K562 (cell line): ENCODE data around the gene MYOZ2. TPM values are rescaled to one million over a fixed set of nuclear protein-coding genes. Genes with fewer than 3 reads are reported as not detected.

ENCODE experiments used
- ATAC-seq: fragments of 200-7000 bp; cut with Tn5 transposase; 3 replicates; pipeline ENCODE4 v1.9.1; 2020; ENCODE audit warnings: moderate library complexity
- BruUV-seq: library from RNA; stranded (reverse); fragments of 400-500 nt; replicated peaks from 2 replicates; lab custom pipeline; 2021; lab: Mats Ljungman, UMichigan
- CTCF ChIA-PET: fragments of 300-600 bp; formaldehyde crosslinking; extraction: SDS; loops from one replicate; lab custom pipeline; 2021; ENCODE audit warnings: low intra/inter-chr PET ratio; lab: Yijun Ruan, JAX
- POLR2A ChIA-PET: fragments of 300-600, 350-650 bp; sonication (Branson Sonifier 250); formaldehyde crosslinking; extraction: SDS; loops from one replicate; lab custom pipeline; 2021; ENCODE audit warnings: antibody characterized with exemption, inconsistent platforms; lab: Yijun Ruan, JAX
- DNase-seq, 4 experiments: peaks; one replicate each; pipeline versions ENCODE4 v3.0.0 to v3.0.0-alpha.2; 2011 to 2018; ENCODE audit warnings: low spot score in 3 of 4, mixed read lengths in 3 of 4; ENCODE audit errors: extremely low read depth in 1 of 4
- FAIRE-seq: peaks from 2 replicates; lab custom pipeline; 2011; peaks lifted over from hg19 to GRCh38; lab: Jason Lieb, UNC
- H2AFZ ChIP-seq: 2 replicates; pipeline ENCODE4 v1.6.0; 2011; ENCODE audit warnings: low read depth, low read length, control low read depth, inconsistent platforms
- H3K27ac ChIP-seq: fragments of 200-600 bp; 3 replicates; pipeline ENCODE4 v1.8.0; 2011; ENCODE audit warnings: low read depth, mild to moderate bottlenecking, control low read depth, inconsistent platforms, low read length, moderate library complexity, mixed read lengths; ENCODE audit errors: extremely low read depth
- H3K27me3 ChIP-seq, 2 experiments: fragments of 300-600 bp in 1 of 2; 2 replicates in 1 of 2; 3 replicates in 1 of 2; pipeline versions ENCODE4 v1.6.0 to v1.8.0; 2011; ENCODE audit warnings: inconsistent platforms in 2 of 2, low read length in 2 of 2, mild to moderate bottlenecking in 1 of 2, mixed read lengths in 1 of 2, moderate library complexity in 1 of 2; ENCODE audit not compliant: control insufficient read depth in 2 of 2, insufficient read depth in 2 of 2
- H3K36me3 ChIP-seq: fragments of 300-600 bp; 3 replicates; pipeline ENCODE4 v1.8.0; 2011; ENCODE audit warnings: mild to moderate bottlenecking, low read length, inconsistent platforms; ENCODE audit not compliant: control insufficient read depth, insufficient read depth
- H3K4me1 ChIP-seq, 2 experiments: fragments of 200-600 bp in 1 of 2; replicated peaks in 1 of 2; 2 replicates in 1 of 2; 3 replicates in 1 of 2; pipeline versions ENCODE4 v1.5.1 to v1.8.0; 2011; ENCODE audit warnings: inconsistent platforms in 2 of 2, low read length in 2 of 2, mild to moderate bottlenecking in 1 of 2, mixed read lengths in 1 of 2, moderate library complexity in 1 of 2; ENCODE audit not compliant: control insufficient read depth in 2 of 2, insufficient read depth in 2 of 2
- H3K4me2 ChIP-seq: 2 replicates; pipeline ENCODE4 v1.6.1; 2011; ENCODE audit warnings: low read length, control low read depth, inconsistent platforms, mixed read lengths; ENCODE audit not compliant: insufficient read depth
- H3K4me3 ChIP-seq: fragments of 200-600 bp; sonication (generic), shearing (Covaris generic); 2 replicates; pipeline ENCODE4 v1.5.1; 2016; ENCODE audit warnings: control low read depth, inconsistent platforms
- H3K79me2 ChIP-seq: fragments of 200-600 bp; 3 replicates; pipeline ENCODE4 v1.8.0; 2011; ENCODE audit warnings: low read length, inconsistent platforms; ENCODE audit not compliant: control insufficient read depth, insufficient read depth
- H3K9ac ChIP-seq, 2 experiments: 2 replicates each; pipeline versions ENCODE4 v1.6.0 to v1.6.1; 2011; ENCODE audit warnings: low read depth in 2 of 2, low read length in 2 of 2, control low read depth in 1 of 2, inconsistent platforms in 1 of 2, mild to moderate bottlenecking in 1 of 2, mixed read lengths in 1 of 2; ENCODE audit not compliant: insufficient read depth in 1 of 2
- H3K9me1 ChIP-seq: one replicate; pipeline ENCODE4 v1.6.0; 2011; ENCODE audit warnings: inconsistent platforms, mild to moderate bottlenecking, low read length, moderate library complexity; ENCODE audit not compliant: control insufficient read depth, insufficient read depth
- H3K9me3 ChIP-seq: replicated peaks from 2 replicates; pipeline ENCODE4 v1.5.1; 2011; ENCODE audit warnings: low read depth, low read length, inconsistent platforms; ENCODE audit not compliant: control insufficient read depth, insufficient read depth
- H4K20me1 ChIP-seq: replicated peaks from 2 replicates; pipeline ENCODE4 v1.6.1; 2011; ENCODE audit warnings: low read length, inconsistent platforms, mixed read lengths; ENCODE audit not compliant: control insufficient read depth, insufficient read depth
- EGR1 ChIP-seq: fragments of 450-650 bp; conservative IDR thresholded peaks from 2 replicates; pipeline ENCODE4 v1.6.1; 2017; ENCODE audit warnings: mild to moderate bottlenecking
- ESRRB ChIP-seq: fragments of 250-450 bp; sonication (Bioruptor Pico); IDR thresholded peaks from 2 replicates; pipeline ENCODE4 v1.5.0; 2020; ENCODE audit warnings: mild to moderate bottlenecking, moderate library complexity, borderline replicate concordance
- HNRNPK ChIP-seq: fragments of 200-400 bp; formaldehyde crosslinking; IDR thresholded peaks from one replicate; pipeline ENCODE4 v1.6.1; 2018; ENCODE audit warnings: mild to moderate bottlenecking, low read depth, low read length; ENCODE audit not compliant: poor library complexity, severe bottlenecking
- ZNF12 ChIP-seq: sonication (generic); formaldehyde crosslinking; IDR thresholded peaks from 2 replicates; pipeline ENCODE4 v1.4.0; 2020; ENCODE audit warnings: mild to moderate bottlenecking, missing genetic modification reagents
- ZNF263 ChIP-seq: sonication (generic); formaldehyde crosslinking; IDR thresholded peaks from 2 replicates; pipeline ENCODE4 v1.8.0; 2022; ENCODE audit warnings: mild to moderate bottlenecking, missing genetic modification reagents, borderline replicate concordance
- ZNF780A ChIP-seq: fragments of 250-450 bp; sonication (Bioruptor Pico); IDR thresholded peaks from 2 replicates; pipeline ENCODE4 v1.5.0; 2021; ENCODE audit warnings: mild to moderate bottlenecking
- WGBS: fragments of 100-300 bp; shearing (Covaris generic); methylation state at CpG from one replicate; pipeline ENCODE4 v1.1.6; 2016; ENCODE audit warnings: low coverage, mixed read lengths; ENCODE audit not compliant: insufficient coverage; ENCODE audit errors: missing lambda C conversion rate; 5-methylcytosine and 5-hydroxymethylcytosine counted together
- in situ Hi-C: fragments of 300-500 bp; cut with MboI; formaldehyde crosslinking; loops from 4 replicates; pipeline ENCODE4 v1.15.0; 2018; ENCODE audit warnings: inconsistent platforms, mixed read lengths
- intact Hi-C: fragments of 100-400 bp; cut with micrococcal nuclease; formaldehyde crosslinking; loops from 2 replicates; pipeline ENCODE4 v1.14.2; 2022
- polyA plus RNA-seq, 8 experiments: library from polyadenylated mRNA; depleted of rRNA in 4 of 8; stranded (reverse) in 5 of 8; unstranded in 3 of 8; fragments of >200 nt; fragmentation: Nextera tagmentation in 2 of 8; fragmentation: Illumina TruSeq in 1 of 8; extraction: Ambion mirVana in 2 of 8; extraction: Trizol in 1 of 8; gene quantifications; 2 replicates each; pipeline versions ENCODE4 v1.2.1 to v1.2.3, GENCODE V29; 2011 to 2014; ENCODE audit warnings: inconsistent platforms in 1 of 8, missing spikeins in 1 of 8
- total RNA-seq, 7 experiments: library from RNA; depleted of rRNA in 6 of 7; stranded (reverse); fragments of >200 nt in 6 of 7; fragmentation: Illumina TruSeq in 2 of 7; extraction: Trizol in 2 of 7; gene quantifications; 2 replicates each; pipeline versions ENCODE4 v1.2.1 to v1.2.3, GENCODE V29; 2011 to 2021; ENCODE audit warnings: low replicate concordance in 1 of 7
- TF ChIP-seq, protein P1 (sequence below): fragments of 450-650 bp; formaldehyde crosslinking; IDR thresholded peaks from 2 replicates; pipeline ENCODE4 v1.4.0; 2020; ENCODE audit warnings: mild to moderate bottlenecking, moderate library complexity
- TF ChIP-seq, protein P2 (sequence below): sonication (generic); formaldehyde crosslinking; IDR thresholded peaks from 2 replicates; pipeline ENCODE4 v1.8.0; 2022; ENCODE audit warnings: missing genetic modification reagents, mild to moderate bottlenecking, borderline replicate concordance

Gene MYOZ2
- total and polyA plus RNA-seq, 9 of the 15 experiments (the other 6 are each of a cell fraction or from before 2014, with no cell fraction given): not detected

DNA sequence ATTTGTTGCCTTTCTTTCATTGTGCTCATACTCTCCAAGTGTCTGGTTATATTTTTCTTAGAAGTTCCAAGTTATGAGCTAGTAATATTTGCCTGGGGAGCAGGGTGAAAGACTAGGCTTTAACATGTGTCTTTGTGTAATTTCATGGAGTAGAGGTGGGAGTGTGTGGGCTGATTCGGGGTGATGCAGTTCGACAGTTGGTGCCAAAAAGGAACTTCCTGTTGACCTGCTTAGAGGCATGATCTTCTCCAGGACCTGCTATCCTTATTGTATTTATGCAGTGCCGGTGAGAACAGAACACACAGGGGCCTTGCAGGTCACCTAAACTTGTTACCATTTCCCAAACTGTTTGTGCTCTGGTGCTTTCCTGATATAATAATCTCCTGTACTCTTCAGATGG, 98.1 kb downstream of the MYOZ2 start:
- in situ Hi-C loops: no loop called here
- Histone ChIP-seq H2AFZ (peak overlapping the region; percentile 64; the same call in 1 of the 2 replicates), H3K9ac (no peak overlapping the region), H3K27me3 (no peaks in the 10 kb centered on the region), H3K4me2 (peak overlapping the region; percentile 43; the same call in 1 of the 2 replicates), H3K4me1 (peaks cover 0 to 9% of the 10 kb centered on the region in 2 experiments; a peak in 2 of 5 replicates), H3K9me3 (no peaks in the 10 kb centered on the region), H3K27ac (peak overlapping the region; percentile 63; the same call in 1 of the 3 replicates), H3K9me1 (no peaks in the 10 kb centered on the region), H3K36me3 (no peaks in the 10 kb centered on the region), H4K20me1 (no peaks in the 10 kb centered on the region), H3K79me2 (peaks cover 6% of the 10 kb centered on the region; the same call in 2 of the 3 replicates), H3K4me3 (no peak overlapping the region)
- peak; percentile 71 for FAIRE-seq
- no peak for TF ChIP-seq ESRRB
- no peak for TF ChIP-seq ZNF780A (CRISPR knock-in tag)
- TF ChIP-seq, protein P1, sequence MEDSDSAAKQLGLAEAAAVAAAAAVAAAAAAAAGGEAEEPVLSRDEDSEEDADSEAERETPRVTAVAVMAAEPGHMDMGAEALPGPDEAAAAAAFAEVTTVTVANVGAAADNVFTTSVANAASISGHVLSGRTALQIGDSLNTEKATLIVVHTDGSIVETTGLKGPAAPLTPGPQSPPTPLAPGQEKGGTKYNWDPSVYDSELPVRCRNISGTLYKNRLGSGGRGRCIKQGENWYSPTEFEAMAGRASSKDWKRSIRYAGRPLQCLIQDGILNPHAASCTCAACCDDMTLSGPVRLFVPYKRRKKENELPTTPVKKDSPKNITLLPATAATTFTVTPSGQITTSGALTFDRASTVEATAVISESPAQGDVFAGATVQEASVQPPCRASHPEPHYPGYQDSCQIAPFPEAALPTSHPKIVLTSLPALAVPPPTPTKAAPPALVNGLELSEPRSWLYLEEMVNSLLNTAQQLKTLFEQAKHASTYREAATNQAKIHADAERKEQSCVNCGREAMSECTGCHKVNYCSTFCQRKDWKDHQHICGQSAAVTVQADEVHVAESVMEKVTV (CRISPR knock-in tag): no peak
- TF ChIP-seq HNRNPK: no peak
- TF ChIP-seq, protein P2, sequence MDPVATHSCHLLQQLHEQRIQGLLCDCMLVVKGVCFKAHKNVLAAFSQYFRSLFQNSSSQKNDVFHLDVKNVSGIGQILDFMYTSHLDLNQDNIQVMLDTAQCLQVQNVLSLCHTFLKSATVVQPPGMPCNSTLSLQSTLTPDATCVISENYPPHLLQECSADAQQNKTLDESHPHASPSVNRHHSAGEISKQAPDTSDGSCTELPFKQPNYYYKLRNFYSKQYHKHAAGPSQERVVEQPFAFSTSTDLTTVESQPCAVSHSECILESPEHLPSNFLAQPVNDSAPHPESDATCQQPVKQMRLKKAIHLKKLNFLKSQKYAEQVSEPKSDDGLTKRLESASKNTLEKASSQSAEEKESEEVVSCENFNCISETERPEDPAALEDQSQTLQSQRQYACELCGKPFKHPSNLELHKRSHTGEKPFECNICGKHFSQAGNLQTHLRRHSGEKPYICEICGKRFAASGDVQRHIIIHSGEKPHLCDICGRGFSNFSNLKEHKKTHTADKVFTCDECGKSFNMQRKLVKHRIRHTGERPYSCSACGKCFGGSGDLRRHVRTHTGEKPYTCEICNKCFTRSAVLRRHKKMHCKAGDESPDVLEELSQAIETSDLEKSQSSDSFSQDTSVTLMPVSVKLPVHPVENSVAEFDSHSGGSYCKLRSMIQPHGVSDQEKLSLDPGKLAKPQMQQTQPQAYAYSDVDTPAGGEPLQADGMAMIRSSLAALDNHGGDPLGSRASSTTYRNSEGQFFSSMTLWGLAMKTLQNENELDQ (CRISPR knock-in tag): no peak
- TF ChIP-seq EGR1: peak; percentile 59
- TF ChIP-seq ZNF263 (CRISPR knock-in tag): no peak
- no peak for TF ChIP-seq ZNF12 (CRISPR knock-in tag)
- peak; percentile 82 for ATAC-seq
- DNase-seq: peak in 2 of 4 experiments; percentile 25 to 37
- intact Hi-C loops: no loop called here
- WGBS: 6% methylated on average over 3 of the region's 3 CpGs
- ChIA-PET CTCF (no interaction called here), POLR2A (no interaction called here)
- no TSS peak for BruUV-seq
